Measurements from ENCODE around the gene PAQR7. TPM values are rescaled to one million over a fixed set of nuclear protein-coding genes. Genes with fewer than 3 reads are reported as not detected.

The PAQR7 gene
- total RNA-seq, result 1 to 10 TPM; 3.2 to 3.3 TPM
- long read RNA-seq, result 0 reads

- peak; percentile 78 for DNase-seq
- ATAC-seq, result peak; percentile 91
- intact Hi-C loops (cut with DNase I), result no loop called here
Observed at GRCh38 chr1:25875154-25875855, at the start of gene PAQR7. Gene PAQR7, minus strand, starts transcription at chr1:25875708. Its CDS starts 11,869 bp downstream, at chr1:25863839.

GRCh38 chr1:25924454-25924853, 48.9 kb upstream of the PAQR7 start:
- intact Hi-C loops (cut with DNase I), result no loop called here
- DNase-seq (no peak), ATAC-seq (no peak)

GRCh38 chr1:25922971-25923552, 47.6 kb upstream of the PAQR7 start:
- no peak for DNase-seq
- ATAC-seq, result peak; percentile 65 to 78
- intact Hi-C loops (cut with DNase I), result no loop called here

- DNase-seq, result peak; percentile 54
- ATAC-seq, result peak; percentile 60 to 80
- intact Hi-C loops (cut with DNase I), result no loop called here
Observed at GRCh38 chr1:25922056-25922970, 46.8 kb upstream of the PAQR7 start.

GRCh38 chr1:25918615-25919014, 43.1 kb upstream of the PAQR7 start:
- intact Hi-C loops (cut with DNase I), result no loop called here
- no peak for DNase-seq
- no peak for ATAC-seq

GRCh38 chr1:25917996-25918395, 42.5 kb upstream of the PAQR7 start:
- ATAC-seq (no peak), DNase-seq (no peak)
- intact Hi-C loops (cut with DNase I), result no loop called here

GRCh38 chr1:25916460-25916859, 41.0 kb upstream of the PAQR7 start:
- no peak for DNase-seq
- intact Hi-C loops (cut with DNase I), result no loop called here
- ATAC-seq, result no peak

- intact Hi-C loops (cut with DNase I), result no loop called here
- ATAC-seq (peak in 1 of 2 donors; percentile 88), DNase-seq (no peak)
Observed at GRCh38 chr1:25914074-25914995, 38.8 kb upstream of the PAQR7 start.

GRCh38 chr1:25913206-25913605, 37.7 kb upstream of the PAQR7 start:
- no peak for DNase-seq
- ATAC-seq, result no peak
- intact Hi-C loops (cut with DNase I), result no loop called here

GRCh38 chr1:25912076-25912831, 36.7 kb upstream of the PAQR7 start:
- intact Hi-C loops (cut with DNase I), result no loop called here
- ATAC-seq (no peak), DNase-seq (no peak)

- intact Hi-C loops (cut with DNase I), result no loop called here
- DNase-seq (no peak), ATAC-seq (no peak)
Observed at GRCh38 chr1:25911162-25911561, 35.7 kb upstream of the PAQR7 start.

GRCh38 chr1:25909040-25909439, 33.5 kb upstream of the PAQR7 start:
- intact Hi-C loops (cut with DNase I), result no loop called here
- ATAC-seq (no peak), DNase-seq (no peak)

- no peak for DNase-seq
- intact Hi-C loops (cut with DNase I), result no loop called here
- ATAC-seq, result no peak
Observed at GRCh38 chr1:25908161-25908560, 32.7 kb upstream of the PAQR7 start.

- DNase-seq (no peak), ATAC-seq (no peak)
- intact Hi-C loops (cut with DNase I), result no loop called here
Observed at GRCh38 chr1:25907601-25908000, 32.1 kb upstream of the PAQR7 start.

- DNase-seq (no peak), ATAC-seq (peak in 1 of 2 donors; percentile 1)
- intact Hi-C loops (cut with DNase I), result no loop called here
Observed at GRCh38 chr1:25906644-25907300, 31.3 kb upstream of the PAQR7 start.

GRCh38 chr1:25905680-25906643, 30.5 kb upstream of the PAQR7 start, which contains the start of gene STMN1:
Gene STMN1, minus strand, starts transcription at chr1:25906419. Its CDS starts 1,743 bp downstream, at chr1:25904676.
- ATAC-seq (peak; percentile 96 to 97), DNase-seq (peak; percentile 93)
- intact Hi-C loops (cut with DNase I), result no loop called here

Data from left cardiac atrium (tissue), 4 donors.